HG03175 (cell line): Measurements from ENCODE around the gene XYLB.
A peak's percentile ranks its signal among the peaks of the same experiment; 100 is the strongest.

Experiments
- ATAC-seq: cut with Tn5 transposase; IDR thresholded peaks from one replicate; pipeline ENCODE4 v1.9.1; 2021; ENCODE audit warnings: mild to moderate bottlenecking, moderate library complexity; ENCODE audit not compliant: unreplicated experiment

The XYLB gene

DNA sequence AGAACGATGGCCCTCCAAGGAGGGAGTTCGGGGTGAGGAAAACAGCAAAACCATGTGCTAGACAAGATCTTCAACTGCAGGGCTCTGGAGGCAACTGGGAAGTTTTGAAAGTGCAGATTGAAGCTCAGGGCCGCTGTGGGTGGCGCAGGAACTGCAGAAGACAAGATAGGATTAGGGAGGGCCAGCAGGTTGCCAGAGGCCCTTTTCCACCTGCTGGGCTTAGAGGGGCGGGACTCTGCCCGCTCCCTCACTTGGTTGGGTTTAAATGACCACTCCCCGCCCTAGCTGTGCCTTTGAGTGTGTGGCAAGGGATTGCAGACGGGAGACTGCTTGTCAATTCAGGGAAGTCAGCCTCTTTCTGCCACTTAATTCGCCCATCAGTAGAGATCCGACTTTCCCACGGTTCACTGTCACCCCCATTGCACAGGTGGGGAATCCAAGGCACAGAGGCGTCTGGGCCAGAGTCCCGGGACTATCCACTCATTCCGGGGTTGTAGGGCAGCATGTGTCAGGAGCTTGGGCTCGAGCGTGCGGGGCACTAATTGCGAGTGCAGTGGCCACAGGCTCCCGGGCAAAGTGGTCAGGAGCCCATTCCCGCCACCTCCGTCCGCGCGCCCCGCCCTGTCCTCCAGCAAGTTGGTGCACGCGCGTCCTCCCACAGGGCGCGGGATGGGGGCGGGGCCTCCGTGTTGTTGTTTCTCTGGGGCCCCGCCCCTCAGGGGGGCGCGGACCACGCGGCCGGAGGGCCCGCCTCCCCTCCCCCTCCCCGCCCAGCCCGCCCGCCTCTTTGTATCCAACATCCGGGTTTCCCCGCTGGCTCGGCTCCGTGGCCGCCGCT is 106.7 kb downstream of the XYLB start, which contains the start of gene ACVR2B:
TSS of gene ACVR2B (plus strand) at position 816 of the 838 bp plus-strand sequence. CDS start 433 bp downstream, outside the sequence.
- peak; percentile 40 for ATAC-seq

DNA sequence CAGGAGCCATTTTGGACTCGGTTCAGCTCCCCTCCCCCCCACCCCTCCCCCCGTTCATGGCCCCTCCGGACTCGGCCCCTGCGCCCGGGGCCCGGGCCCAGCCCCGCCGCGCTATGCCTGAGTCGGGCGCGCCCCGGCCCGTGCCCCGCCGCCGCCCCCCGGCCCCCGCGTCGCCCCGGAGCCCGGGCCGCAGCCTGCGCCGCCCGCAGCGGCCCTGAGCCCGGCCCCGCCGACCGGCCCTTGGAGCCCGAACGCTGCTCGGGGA is 107.3 kb downstream of the XYLB start:
- peak; percentile 18 for ATAC-seq

DNA sequence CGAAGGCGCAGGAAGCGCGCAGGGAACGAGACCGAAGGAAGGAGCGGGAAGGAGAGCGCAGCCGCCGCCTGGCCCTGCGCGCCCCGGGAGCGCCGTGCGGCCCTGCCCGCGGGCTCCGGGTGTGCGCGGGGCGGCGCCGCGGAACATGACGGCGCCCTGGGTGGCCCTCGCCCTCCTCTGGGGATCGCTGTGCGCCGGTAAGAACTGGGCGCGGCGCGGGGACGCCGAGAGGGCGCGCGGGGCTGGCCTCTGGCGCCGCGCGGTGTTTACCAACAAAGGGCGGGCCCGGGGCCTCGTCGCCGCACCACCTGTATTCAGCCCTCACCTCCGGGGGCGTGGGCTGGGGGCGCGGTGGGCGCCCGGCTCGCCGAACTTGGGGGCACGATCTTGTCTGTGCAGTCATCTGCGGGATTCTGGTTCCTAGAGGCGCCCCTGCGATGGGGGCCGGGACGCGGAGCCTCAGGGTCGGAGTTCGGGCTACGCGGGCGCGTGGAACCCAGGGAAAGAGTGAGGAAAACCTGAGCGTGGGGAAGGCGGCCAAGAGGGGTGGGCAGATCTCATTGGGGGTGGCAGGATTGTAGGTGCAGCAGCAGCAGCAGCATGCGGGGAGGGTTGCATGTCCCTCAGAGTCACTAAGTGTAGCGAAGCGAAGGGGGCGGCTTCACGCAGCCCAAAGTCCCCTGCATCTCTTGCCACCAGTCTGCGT is 107.7 kb downstream of the XYLB start:
- ATAC-seq, result peak; percentile 43

DNA sequence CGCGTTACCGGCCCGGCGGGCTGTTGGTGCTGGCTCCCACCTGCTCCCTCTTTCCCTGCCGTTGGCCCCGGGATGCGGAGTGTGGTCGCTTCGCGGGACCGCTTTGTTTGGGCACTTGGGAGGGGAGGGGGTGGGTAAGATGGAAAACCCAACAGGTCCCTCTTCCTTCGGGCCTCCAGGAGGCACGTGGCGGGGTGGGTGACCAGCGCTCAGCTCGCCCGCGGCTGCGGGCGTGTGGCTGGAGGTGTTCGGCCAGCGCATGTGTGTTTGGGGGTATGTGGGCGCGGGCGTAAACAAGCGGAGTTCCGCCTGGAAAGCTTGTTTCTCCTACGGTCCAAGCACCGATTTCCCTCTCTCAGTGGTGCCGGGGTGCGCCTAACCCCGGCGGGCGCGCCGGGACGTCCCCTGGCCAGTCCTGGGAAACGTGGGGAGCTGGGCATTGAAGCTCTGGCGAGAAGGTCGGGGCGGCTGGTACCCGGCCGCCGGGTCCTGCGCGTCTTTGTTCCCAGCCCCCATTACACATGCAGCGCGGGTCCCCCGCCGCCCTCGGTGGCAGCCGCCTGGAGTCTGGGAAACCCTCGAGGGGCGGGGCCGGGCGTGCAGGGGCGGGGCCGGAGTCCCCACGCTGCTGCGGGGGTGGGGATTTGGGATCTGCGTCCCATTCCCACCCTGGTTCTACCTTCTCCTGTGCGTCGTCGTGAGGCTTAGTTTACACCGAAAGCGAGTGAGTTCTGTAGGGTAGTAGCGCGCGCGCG is 108.5 kb downstream of the XYLB start:
- peak; percentile 45 for ATAC-seq

DNA sequence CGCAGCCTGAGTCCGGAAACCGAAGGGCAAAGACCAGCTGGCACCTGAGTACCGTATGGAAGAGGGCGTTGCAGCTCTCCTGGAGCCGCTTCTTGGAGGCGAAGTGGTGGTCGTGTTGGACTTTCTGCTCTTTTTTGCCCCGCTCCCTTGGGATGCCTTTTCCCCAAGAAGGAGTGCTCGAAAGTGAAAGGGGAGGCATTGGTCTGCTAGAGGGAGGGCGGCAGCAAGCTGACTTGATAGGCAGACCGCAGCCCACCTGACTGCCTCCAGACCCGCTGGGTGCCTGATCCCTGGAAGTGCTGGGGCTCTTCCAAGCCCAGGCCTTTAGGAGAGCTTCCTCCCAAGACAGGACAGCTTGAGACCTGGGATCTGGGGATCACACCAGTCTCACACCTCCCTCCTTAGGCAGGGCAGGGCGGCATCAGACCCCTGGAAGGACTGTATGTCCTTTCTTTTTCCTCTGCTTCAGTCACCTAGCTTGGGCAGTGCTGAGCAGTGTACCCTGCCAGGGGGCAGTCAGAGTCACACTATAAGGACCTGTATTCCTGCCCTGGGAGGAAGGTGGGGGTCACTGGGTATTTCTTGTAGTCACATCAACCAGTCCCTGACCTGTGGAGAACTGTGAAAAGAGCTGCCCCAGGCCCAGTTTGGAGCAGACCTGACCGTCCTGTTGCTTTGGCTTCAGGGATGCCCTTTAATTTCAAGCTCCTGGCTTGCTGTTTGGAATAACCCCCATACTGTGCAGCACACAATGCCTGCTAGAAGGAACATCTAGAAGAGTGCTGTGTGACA is 109.2 kb downstream of the XYLB start:
- ATAC-seq, result peak; percentile 23

DNA sequence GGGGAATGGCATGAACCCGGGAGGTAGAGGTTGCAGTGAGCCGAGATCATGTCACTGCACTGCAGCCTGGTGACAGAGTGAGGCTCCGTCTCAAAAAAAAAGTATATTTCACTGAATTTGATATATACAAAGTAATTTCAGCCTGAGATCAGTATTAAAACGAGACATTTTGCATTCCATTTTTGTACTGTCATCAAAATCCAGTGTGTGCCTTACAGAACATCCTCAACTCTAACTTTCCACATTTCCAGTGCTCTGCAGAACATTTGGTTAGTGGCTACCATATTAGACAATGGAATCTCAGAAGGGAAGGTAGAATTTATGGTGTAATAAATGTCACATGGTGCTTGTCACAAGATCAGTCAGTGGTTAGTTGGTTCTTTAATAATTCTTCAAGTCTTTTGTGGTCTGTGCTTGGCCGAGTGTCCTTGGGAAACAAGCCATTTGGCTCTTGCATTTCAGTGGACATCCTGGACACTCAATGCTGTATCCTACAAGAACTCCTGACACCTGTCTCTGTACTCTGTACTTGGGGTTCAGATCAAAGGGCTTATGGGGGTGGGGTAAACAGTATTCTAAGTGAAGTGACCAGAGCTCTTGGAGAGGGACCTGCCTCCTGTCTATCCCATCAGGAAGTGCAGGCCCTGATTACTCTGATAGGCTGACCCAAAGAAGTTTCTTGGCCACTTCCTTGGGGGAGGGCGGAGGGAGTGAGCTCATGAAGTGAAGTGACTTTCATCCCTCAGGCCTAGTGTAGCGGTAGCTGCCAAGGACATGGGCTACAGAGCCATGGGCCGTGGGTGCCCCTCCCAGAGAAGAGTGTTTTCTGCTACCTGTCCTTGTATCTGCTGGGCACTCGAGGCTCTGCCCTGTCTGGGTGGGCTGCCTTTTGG is 110.8 kb downstream of the XYLB start:
- ATAC-seq, result no peak

DNA sequence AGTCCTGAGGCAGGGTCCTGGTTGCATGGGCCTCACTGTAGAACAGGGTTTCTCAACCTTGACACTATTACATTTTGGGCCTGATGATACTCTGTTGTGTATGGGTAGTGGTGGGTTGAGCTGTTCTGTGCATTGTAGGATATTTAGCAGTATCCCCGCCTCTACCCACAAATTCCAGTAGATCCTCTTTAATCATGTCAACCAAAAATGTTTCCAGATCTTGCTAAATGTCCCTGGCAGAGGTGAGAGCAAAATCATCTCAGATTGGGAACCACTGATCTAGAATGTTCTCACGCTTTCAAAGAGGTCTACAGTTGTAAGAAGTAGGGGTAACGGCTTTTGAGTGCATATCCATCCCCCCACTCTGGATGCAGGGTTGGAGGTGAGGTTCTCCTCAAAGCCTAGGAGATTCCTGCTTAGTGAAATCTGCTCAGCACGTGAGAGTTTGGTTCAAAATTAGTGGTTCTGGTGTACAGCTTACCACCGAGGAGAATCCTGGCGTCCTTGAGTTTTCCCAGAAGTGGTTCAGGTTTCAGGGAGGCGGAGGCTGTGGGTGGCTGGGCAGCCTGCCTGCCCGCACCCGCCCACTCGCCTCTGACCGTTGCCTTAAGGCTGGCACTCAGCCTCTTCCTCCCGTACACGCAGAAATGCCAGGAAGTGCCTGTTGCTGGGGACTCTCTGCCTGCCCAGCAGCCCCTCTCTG is 112.4 kb downstream of the XYLB start:
- no peak for ATAC-seq

DNA sequence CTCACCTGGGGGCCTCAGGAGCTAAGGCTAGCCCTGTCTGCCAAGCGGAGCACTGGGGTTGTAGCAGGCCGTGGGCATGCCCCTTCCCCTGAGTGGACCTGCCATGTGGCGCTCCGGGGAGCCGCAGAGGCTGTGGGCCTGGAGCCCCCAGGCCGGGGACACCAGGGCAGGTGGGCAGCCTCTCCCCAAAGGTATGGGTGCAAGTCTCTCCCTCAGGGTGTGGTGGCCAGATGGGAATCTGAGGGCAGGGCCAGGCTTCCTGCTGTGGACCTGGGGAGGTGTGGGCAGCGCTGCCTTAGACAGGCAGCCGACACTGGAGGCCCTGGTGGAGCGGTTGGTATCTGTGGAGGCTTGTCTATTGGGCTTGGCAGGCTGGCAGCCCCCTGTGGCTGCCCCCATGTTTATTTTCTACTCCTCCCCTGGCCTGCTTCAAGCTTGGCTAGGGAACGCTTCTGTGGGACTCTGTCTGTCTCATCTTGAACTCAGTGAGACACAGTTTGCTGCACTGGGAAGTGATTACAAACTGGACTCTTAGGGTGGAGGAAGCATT is 113.0 kb downstream of the XYLB start:
- ATAC-seq, result no peak

DNA sequence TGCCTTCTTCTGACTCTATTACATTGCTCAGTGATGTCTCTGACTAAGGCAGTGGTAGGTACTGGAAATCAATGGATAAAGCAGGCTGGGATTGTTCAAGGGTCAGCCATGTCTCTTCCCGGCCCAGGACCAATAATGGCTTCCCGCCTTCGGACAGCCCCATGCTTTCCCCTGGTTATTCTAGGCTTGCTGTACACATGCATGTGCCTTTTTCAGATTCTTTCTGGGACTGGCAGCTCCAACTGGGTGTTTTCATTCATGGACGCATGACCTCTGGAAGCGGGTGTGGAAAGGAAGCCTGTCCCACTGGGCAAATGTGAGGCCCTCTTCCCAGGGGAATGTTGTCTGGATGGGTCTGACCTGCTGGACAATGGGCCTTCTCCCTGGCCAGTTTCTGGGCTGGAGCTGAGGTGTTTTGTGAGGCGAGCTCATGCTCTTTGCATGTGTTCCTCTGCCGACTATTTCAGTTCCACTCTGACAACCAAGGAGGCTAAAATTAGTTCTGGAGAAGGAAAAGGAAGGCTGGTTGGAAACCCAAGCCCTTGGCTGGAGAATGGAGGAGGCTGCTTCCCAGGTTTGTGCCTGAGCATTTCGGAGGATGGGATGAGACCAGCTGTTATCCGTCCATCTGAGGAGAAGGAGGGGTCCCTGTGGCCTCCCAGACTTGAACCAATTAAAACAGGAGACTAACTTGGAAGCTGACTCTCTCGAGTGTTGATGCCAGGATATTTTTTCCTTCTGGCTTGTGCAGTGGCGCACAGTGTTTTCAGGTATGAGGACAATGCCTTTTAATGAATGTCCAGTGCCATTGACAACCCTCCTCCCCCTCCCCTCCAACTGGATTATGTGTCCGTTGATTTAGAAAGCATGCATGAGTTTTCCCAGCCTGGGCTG is 114.0 kb downstream of the XYLB start:
- ATAC-seq, result no peak
